Measurements from ENCODE around the gene SIPA1L3.
A peak's percentile ranks its signal among the peaks of the same experiment; 100 is the strongest.

SIPA1L3 gene

GRCh38 chr19:38042132-38042531 is 135.1 kb downstream of the SIPA1L3 start:
- no peak for DNase-seq (ENCODE audit: low read depth in 2 of 2)

GRCh38 chr19:38043649-38044144 is 136.7 kb downstream of the SIPA1L3 start:
- no peak for DNase-seq (ENCODE audit: low read depth in 2 of 2)

- no peak for DNase-seq (ENCODE audit: low read depth in 2 of 2)
Measured at GRCh38 chr19:38044267-38045111, 137.5 kb downstream of the SIPA1L3 start.

- no peak for DNase-seq (ENCODE audit: low read depth in 2 of 2)
Measured at GRCh38 chr19:38045554-38046253, 138.7 kb downstream of the SIPA1L3 start.

- DNase-seq (ENCODE audit: low read depth in 2 of 2): no peak
Measured at GRCh38 chr19:38046254-38047048, 139.4 kb downstream of the SIPA1L3 start.

GRCh38 chr19:38047049-38047438 is 140.0 kb downstream of the SIPA1L3 start:
- no peak for DNase-seq (ENCODE audit: low read depth in 2 of 2)

- DNase-seq (ENCODE audit: low read depth in 2 of 2): no peak
Measured at GRCh38 chr19:38047641-38048040, 140.6 kb downstream of the SIPA1L3 start.

- DNase-seq (ENCODE audit: low read depth in 2 of 2): peak; percentile 28 to 41
Measured at GRCh38 chr19:38049105-38049649, 142.2 kb downstream of the SIPA1L3 start.

GRCh38 chr19:38055010-38055409 is 148.0 kb downstream of the SIPA1L3 start:
- no peak for DNase-seq (ENCODE audit: low read depth in 2 of 2)

GRCh38 chr19:38055655-38056521 is 148.9 kb downstream of the SIPA1L3 start:
- DNase-seq (ENCODE audit: low read depth in 2 of 2): no peak

GRCh38 chr19:38056646-38057045 is 149.6 kb downstream of the SIPA1L3 start:
- DNase-seq (ENCODE audit: low read depth in 2 of 2): no peak

GRCh38 chr19:38057959-38058690 is 151.1 kb downstream of the SIPA1L3 start:
- DNase-seq (ENCODE audit: low read depth in 2 of 2): no peak

- no peak for DNase-seq (ENCODE audit: low read depth in 2 of 2)
Measured at GRCh38 chr19:38059897-38060296, 152.9 kb downstream of the SIPA1L3 start.

GRCh38 chr19:38060331-38060730 is 153.3 kb downstream of the SIPA1L3 start:
- no peak for DNase-seq (ENCODE audit: low read depth in 2 of 2)

- DNase-seq (ENCODE audit: low read depth in 2 of 2): no peak
Measured at GRCh38 chr19:38061294-38061693, 154.3 kb downstream of the SIPA1L3 start.

- no peak for DNase-seq (ENCODE audit: low read depth in 2 of 2)
Measured at GRCh38 chr19:38062959-38063761, 156.2 kb downstream of the SIPA1L3 start.

GRCh38 chr19:38063928-38064327 is 156.9 kb downstream of the SIPA1L3 start:
- DNase-seq (ENCODE audit: low read depth in 2 of 2): no peak

- DNase-seq (ENCODE audit: low read depth in 2 of 2): no peak
Measured at GRCh38 chr19:38064661-38065425, 157.8 kb downstream of the SIPA1L3 start.
